SK-N-SH (cell line): ENCODE results near the gene SPRR1A. TPM values are rescaled to one million over a fixed set of nuclear protein-coding genes. Genes with fewer than 3 reads are reported as not detected.
A peak's percentile ranks its signal among the peaks of the same experiment; 100 is the strongest.

Experiments used
- CTCF ChIA-PET: fragments of 300-600, 350-600 bp; formaldehyde crosslinking; extraction: SDS; loops from one replicate; lab custom pipeline; 2021; lab: Yijun Ruan, JAX
- POLR2A ChIA-PET: fragments of 350-600 bp; sonication (Branson Sonifier 250); formaldehyde crosslinking; extraction: SDS; loops from one replicate; lab custom pipeline; 2020; ENCODE audit warnings: antibody characterized with exemption, inconsistent platforms; lab: Yijun Ruan, JAX
- DNase-seq: peaks from one replicate; pipeline ENCODE4 v3.0.0; 2012
- H2AFZ ChIP-seq: fragments of 200-600 bp; sonication (generic); 2 replicates; pipeline ENCODE4 v1.8.1; 2016; ENCODE audit warnings: antibody characterized with exemption, mild to moderate bottlenecking, low read depth
- H3F3A ChIP-seq: fragments of 200-600 bp; sonication (generic); replicated peaks from 2 replicates; pipeline ENCODE3; 2016; ENCODE audit warnings: antibody characterized with exemption, mild to moderate bottlenecking; ENCODE audit not compliant: insufficient read depth
- H3K27ac ChIP-seq, 2 experiments: fragments of 200-500 bp in 1 of 2; fragments of 200-600 bp in 1 of 2; sonication (Bioruptor generic) in 1 of 2; sonication (generic), shearing (Covaris generic) in 1 of 2; 2 replicates each; pipeline versions ENCODE4 v1.5.1 to v1.6.1; 2014 to 2016; ENCODE audit warnings: low read depth in 2 of 2, inconsistent platforms in 1 of 2, low read length in 1 of 2, mild to moderate bottlenecking in 1 of 2, mixed read lengths in 1 of 2
- H3K27me3 ChIP-seq: fragments of 200-600 bp; sonication (generic), shearing (Covaris generic); 2 replicates; pipeline ENCODE4 v1.6.1; 2016; ENCODE audit warnings: mixed run types; ENCODE audit not compliant: insufficient read depth
- H3K36me3 ChIP-seq, 2 experiments: fragments of 200-500 bp in 1 of 2; fragments of 200-600 bp in 1 of 2; sonication (Bioruptor generic) in 1 of 2; sonication (generic) in 1 of 2; replicated peaks in 1 of 2; 2 replicates each; pipeline versions ENCODE3 to v1.5.1; 2014 to 2016; ENCODE audit warnings: low read length in 1 of 2, mild to moderate bottlenecking in 1 of 2; ENCODE audit not compliant: insufficient read depth in 2 of 2, control insufficient read depth in 1 of 2
- H3K4me1 ChIP-seq, 2 experiments: fragments of 200-500 bp in 1 of 2; fragments of 200-600 bp in 1 of 2; sonication (Bioruptor generic) in 1 of 2; sonication (generic), shearing (Covaris generic) in 1 of 2; 2 replicates each; pipeline versions ENCODE4 v1.5.1 to v1.6.1; 2014 to 2016; ENCODE audit warnings: low read depth in 1 of 2, low read length in 1 of 2, mixed run types in 1 of 2; ENCODE audit not compliant: insufficient read depth in 2 of 2, control insufficient read depth in 1 of 2
- H3K4me2 ChIP-seq: fragments of 200-600 bp; sonication (generic), shearing (Covaris generic); 2 replicates; pipeline ENCODE4 v1.6.1; 2017; ENCODE audit warnings: mixed run types
- H3K4me3 ChIP-seq, 2 experiments: fragments of 200-500 bp in 1 of 2; fragments of 200-600 bp in 1 of 2; sonication (Bioruptor generic) in 1 of 2; sonication (generic), shearing (Covaris generic) in 1 of 2; 2 replicates each; pipeline versions ENCODE4 v1.5.1 to v1.8.1; 2014 to 2016; ENCODE audit warnings: low read depth in 2 of 2, inconsistent platforms in 1 of 2, low read length in 1 of 2, mild to moderate bottlenecking in 1 of 2, mixed read lengths in 1 of 2, moderate library complexity in 1 of 2
- H3K79me2 ChIP-seq: fragments of 200-600 bp; sonication (generic); 2 replicates; pipeline ENCODE4 v1.8.1; 2017; ENCODE audit warnings: mild to moderate bottlenecking; ENCODE audit not compliant: insufficient read depth
- H3K9ac ChIP-seq: fragments of 200-600 bp; sonication (generic); 2 replicates; pipeline ENCODE4 v1.6.1; 2017; ENCODE audit warnings: mixed run types
- H3K9me2 ChIP-seq: fragments of 200-600 bp; sonication (generic); 2 replicates; pipeline ENCODE4 v1.6.1; 2017; ENCODE audit warnings: mixed run types
- H3K9me3 ChIP-seq: fragments of 200-600 bp; sonication (generic); 2 replicates; pipeline ENCODE4 v1.6.1; 2017; ENCODE audit warnings: mixed run types, mild to moderate bottlenecking, moderate library complexity
- H4K20me1 ChIP-seq: fragments of 200-600 bp; sonication (generic); 2 replicates; pipeline ENCODE4 v1.6.1; 2017; ENCODE audit warnings: mild to moderate bottlenecking, mixed run types; ENCODE audit not compliant: insufficient read depth
- EZH2phosphoT487 ChIP-seq: fragments of 200-600 bp; sonication (generic); IDR thresholded peaks from 2 replicates; pipeline ENCODE4 v1.6.1; 2017; ENCODE audit warnings: low read depth, mixed run types, mild to moderate bottlenecking, antibody characterized with exemption, moderate library complexity, borderline replicate concordance
- FOSL2 ChIP-seq: IDR thresholded peaks from 2 replicates; pipeline ENCODE4 v1.4.0; 2012; ENCODE audit warnings: low read depth, mild to moderate bottlenecking, moderate library complexity, borderline replicate concordance
- GABPA ChIP-seq: IDR thresholded peaks from 2 replicates; pipeline ENCODE4 v1.4.0; 2012; ENCODE audit warnings: low read depth, mild to moderate bottlenecking
- GATA2 ChIP-seq: sonication (generic); formaldehyde crosslinking; IDR thresholded peaks from 2 replicates; pipeline ENCODE4 v1.5.0; 2020; ENCODE audit warnings: mild to moderate bottlenecking, missing genetic modification reagents
- JUND ChIP-seq: IDR thresholded peaks from 2 replicates; pipeline ENCODE4 v1.4.0; 2012
- MEF2A ChIP-seq: IDR thresholded peaks from 2 replicates; pipeline ENCODE4 v1.4.0; 2012; ENCODE audit warnings: low read depth, borderline replicate concordance
- MXI1 ChIP-seq: IDR thresholded peaks from 2 replicates; pipeline ENCODE4 v1.6.1; 2012; ENCODE audit warnings: mild to moderate bottlenecking, low read depth, low read length, improper control_type of control experiment
- NRF1 ChIP-seq: IDR thresholded peaks from 2 replicates; pipeline ENCODE4 v1.6.1; 2012; ENCODE audit warnings: low read depth, mild to moderate bottlenecking, low read length
- RCOR1 ChIP-seq: fragments of 150-350 bp; IDR thresholded peaks from 2 replicates; pipeline ENCODE4 v1.6.1; 2017; ENCODE audit warnings: antibody characterized with exemption, low read length
- TEAD4 ChIP-seq: IDR thresholded peaks from 2 replicates; pipeline ENCODE4 v1.4.0; 2012; ENCODE audit warnings: mild to moderate bottlenecking, borderline replicate concordance; ENCODE audit not compliant: insufficient read depth
- YY1 ChIP-seq: IDR thresholded peaks from 2 replicates; pipeline ENCODE4 v1.4.0; 2012; ENCODE audit warnings: low read depth, mild to moderate bottlenecking
- WGBS: methylation state at CpG from one replicate; pipeline ENCODE4 v1.1.6; 2017; ENCODE audit warnings: low lambda C conversion rate; 5-methylcytosine and 5-hydroxymethylcytosine counted together
- polyA plus RNA-seq, 3 experiments: library from polyadenylated mRNA; depleted of rRNA; stranded (reverse); fragments of >200 nt; gene quantifications; 2 replicates each; pipeline ENCODE4 v1.2.3, GENCODE V29; 2012
- TF ChIP-seq, protein P1 (sequence below): IDR thresholded peaks from 2 replicates; pipeline ENCODE4 v1.4.0; 2012; ENCODE audit warnings: low read depth, borderline replicate concordance
- TF ChIP-seq, protein P2 (sequence below): fragments of 150-350 bp; IDR thresholded peaks from 2 replicates; pipeline ENCODE4 v1.6.1; 2016; ENCODE audit warnings: mild to moderate bottlenecking, low read depth, low read length
- TF ChIP-seq, protein P3 (sequence below): IDR thresholded peaks from 2 replicates; pipeline ENCODE4 v1.4.0; 2012; ENCODE audit warnings: low read depth, borderline replicate concordance

SPRR1A gene
- polyA plus RNA-seq, 1 of the 3 experiments (the other 2 are of a cell fraction), result not detected

DNA sequence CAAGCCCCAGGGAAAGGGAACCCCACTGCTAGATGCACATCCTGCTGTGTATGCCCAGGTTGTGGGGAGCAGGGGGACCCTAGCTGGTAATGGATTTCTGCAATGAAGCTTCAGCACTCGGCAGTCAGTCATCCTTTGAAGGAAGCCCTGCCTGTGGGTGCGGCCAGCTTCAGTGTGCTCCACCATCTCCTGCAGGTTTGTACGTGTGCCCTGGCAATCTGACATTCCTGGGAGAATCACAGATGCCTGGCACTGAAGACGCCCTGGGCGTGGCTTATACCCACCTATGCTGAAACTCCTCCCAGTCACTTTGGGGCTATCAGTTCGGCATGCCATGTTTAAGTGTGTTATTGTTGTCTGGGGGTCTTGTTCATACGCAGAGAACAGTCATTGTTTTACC is 30.1 kb upstream of the SPRR1A start:
- no peak for DNase-seq
- no peaks in the 10 kb centered on the region for H3K79me2 ChIP-seq
- no peaks in the 10 kb centered on the region for H4K20me1 ChIP-seq
- H3K36me3 ChIP-seq, result no peaks in the 10 kb centered on the region
- H3F3A ChIP-seq, result no peaks in the 10 kb centered on the region
- H2AFZ ChIP-seq, result no peak overlapping the region
- peaks cover 28% of the 10 kb centered on the region; the same call in 1 of the 2 replicates for H3K27me3 ChIP-seq
- no peak overlapping the region for H3K4me2 ChIP-seq
- H3K4me1 ChIP-seq, result no peaks in the 10 kb centered on the region
- no peak overlapping the region for H3K9ac ChIP-seq
- no peak overlapping the region for H3K27ac ChIP-seq
- H3K9me2 ChIP-seq, result no peaks in the 10 kb centered on the region
- H3K4me3 ChIP-seq, result no peak overlapping the region
- TF ChIP-seq MEF2A (no peak), NRF1 (no peak), TEAD4 (no peak)
- TF ChIP-seq, protein P1, sequence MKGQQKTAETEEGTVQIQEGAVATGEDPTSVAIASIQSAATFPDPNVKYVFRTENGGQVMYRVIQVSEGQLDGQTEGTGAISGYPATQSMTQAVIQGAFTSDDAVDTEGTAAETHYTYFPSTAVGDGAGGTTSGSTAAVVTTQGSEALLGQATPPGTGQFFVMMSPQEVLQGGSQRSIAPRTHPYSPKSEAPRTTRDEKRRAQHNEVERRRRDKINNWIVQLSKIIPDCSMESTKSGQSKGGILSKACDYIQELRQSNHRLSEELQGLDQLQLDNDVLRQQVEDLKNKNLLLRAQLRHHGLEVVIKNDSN, result no peak
- TF ChIP-seq, all 33 proteins: peak for 0
- POLR2A ChIA-PET, result no interaction called here
- no peaks in the 10 kb centered on the region for H3K9me3 ChIP-seq
- CTCF ChIA-PET, result no interaction called here
- WGBS, result 2% methylated on average over 6 of the region's 7 CpGs

DNA sequence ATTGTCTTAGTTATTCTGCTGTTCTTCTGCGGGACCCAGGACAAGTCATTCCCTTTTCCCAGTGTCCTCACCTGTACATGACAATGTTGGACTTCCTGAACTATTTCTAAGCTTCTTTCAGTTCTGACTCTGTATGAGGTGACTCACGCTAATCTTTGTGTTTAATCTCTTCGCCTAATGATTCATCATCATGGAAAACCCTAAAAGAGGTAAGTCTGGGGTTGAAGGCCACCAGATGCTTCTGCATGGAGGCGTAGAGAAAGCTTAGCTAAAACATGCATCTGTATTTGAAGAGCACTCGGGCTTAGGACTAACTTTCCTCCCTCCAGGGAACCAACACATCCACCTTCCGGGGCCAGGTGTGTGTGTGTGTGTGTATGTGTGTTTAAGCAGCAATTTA is 29.4 kb upstream of the SPRR1A start:
- Histone ChIP-seq H3K9ac (no peak overlapping the region), H2AFZ (no peak overlapping the region), H3K36me3 (no peaks in the 10 kb centered on the region), H3K27ac (no peak overlapping the region), H3K9me3 (no peaks in the 10 kb centered on the region), H3K4me3 (no peak overlapping the region), H4K20me1 (no peaks in the 10 kb centered on the region), H3K9me2 (no peaks in the 10 kb centered on the region), H3K79me2 (no peaks in the 10 kb centered on the region), H3F3A (no peaks in the 10 kb centered on the region), H3K4me2 (no peak overlapping the region), H3K4me1 (no peaks in the 10 kb centered on the region), H3K27me3 (peaks cover 22% of the 10 kb centered on the region; the same call in 1 of the 2 replicates)
- TF ChIP-seq GATA2 (CRISPR knock-in tag) (no peak), JUND (0 out of 2 replicates have a peak, but pooled peaks have one; percentile 11)
- POLR2A ChIA-PET, result no interaction called here
- CTCF ChIA-PET, result interaction anchor here (0.8 kb wide), 1 partner anchor 11 kb away, joined by 3 read pairs; no protein-coding TSS in a partner anchor
- 2% methylated on average over 6 of the region's 6 CpGs for WGBS
- no peak for DNase-seq

DNA sequence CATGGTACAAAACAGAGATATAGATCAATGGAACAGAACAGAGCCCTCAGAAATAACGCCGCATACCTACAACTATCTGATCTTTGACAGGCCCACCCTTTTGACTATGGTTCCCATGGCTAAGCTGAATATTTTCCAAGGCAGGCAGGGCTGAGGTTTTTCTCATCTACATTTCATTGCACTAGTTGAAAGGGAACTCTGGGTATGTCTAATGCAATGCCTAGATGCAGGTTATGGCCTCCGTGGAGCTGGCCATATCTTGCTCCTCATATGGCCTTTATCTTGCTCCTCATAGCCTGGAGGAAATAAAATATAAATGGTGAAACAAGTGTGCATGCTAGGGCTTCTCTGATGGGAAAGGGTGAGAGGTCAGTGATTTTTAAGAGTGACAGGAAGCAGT is 26.3 kb upstream of the SPRR1A start:
- Histone ChIP-seq H2AFZ (no peak overlapping the region), H3K9ac (no peak overlapping the region), H3K27ac (no peak overlapping the region), H3K36me3 (no peaks in the 10 kb centered on the region), H3K27me3 (peaks cover 10% of the 10 kb centered on the region; the same call in 1 of the 2 replicates), H3K79me2 (no peaks in the 10 kb centered on the region), H3K4me1 (no peaks in the 10 kb centered on the region), H3K9me3 (no peaks in the 10 kb centered on the region), H3K4me3 (no peak overlapping the region), H3K9me2 (no peaks in the 10 kb centered on the region), H4K20me1 (no peaks in the 10 kb centered on the region), H3F3A (no peaks in the 10 kb centered on the region), H3K4me2 (no peak overlapping the region)
- TF ChIP-seq, protein P2, sequence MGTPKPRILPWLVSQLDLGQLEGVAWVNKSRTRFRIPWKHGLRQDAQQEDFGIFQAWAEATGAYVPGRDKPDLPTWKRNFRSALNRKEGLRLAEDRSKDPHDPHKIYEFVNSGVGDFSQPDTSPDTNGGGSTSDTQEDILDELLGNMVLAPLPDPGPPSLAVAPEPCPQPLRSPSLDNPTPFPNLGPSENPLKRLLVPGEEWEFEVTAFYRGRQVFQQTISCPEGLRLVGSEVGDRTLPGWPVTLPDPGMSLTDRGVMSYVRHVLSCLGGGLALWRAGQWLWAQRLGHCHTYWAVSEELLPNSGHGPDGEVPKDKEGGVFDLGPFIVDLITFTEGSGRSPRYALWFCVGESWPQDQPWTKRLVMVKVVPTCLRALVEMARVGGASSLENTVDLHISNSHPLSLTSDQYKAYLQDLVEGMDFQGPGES, result no peak
- TF ChIP-seq RCOR1, result no peak
- TF ChIP-seq, protein P3, sequence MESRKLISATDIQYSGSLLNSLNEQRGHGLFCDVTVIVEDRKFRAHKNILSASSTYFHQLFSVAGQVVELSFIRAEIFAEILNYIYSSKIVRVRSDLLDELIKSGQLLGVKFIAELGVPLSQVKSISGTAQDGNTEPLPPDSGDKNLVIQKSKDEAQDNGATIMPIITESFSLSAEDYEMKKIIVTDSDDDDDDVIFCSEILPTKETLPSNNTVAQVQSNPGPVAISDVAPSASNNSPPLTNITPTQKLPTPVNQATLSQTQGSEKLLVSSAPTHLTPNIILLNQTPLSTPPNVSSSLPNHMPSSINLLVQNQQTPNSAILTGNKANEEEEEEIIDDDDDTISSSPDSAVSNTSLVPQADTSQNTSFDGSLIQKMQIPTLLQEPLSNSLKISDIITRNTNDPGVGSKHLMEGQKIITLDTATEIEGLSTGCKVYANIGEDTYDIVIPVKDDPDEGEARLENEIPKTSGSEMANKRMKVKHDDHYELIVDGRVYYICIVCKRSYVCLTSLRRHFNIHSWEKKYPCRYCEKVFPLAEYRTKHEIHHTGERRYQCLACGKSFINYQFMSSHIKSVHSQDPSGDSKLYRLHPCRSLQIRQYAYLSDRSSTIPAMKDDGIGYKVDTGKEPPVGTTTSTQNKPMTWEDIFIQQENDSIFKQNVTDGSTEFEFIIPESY, result no peak
- TF ChIP-seq GABPA, result no peak
- no peak for TF ChIP-seq MXI1
- TF ChIP-seq FOSL2, result no peak
- no peak for TF ChIP-seq EZH2phosphoT487
- no peak for TF ChIP-seq YY1
- no peak for TF ChIP-seq TEAD4
- POLR2A ChIA-PET, result no interaction called here
- DNase-seq, result no peak
- CTCF ChIA-PET, result no interaction called here
- WGBS, result 8% methylated on average over 3 of the region's 3 CpGs
